IgD-negative memory B cell (primary cell): ENCODE results near the gene IPO13. TPM values are rescaled to one million over a fixed set of nuclear protein-coding genes. Genes with fewer than 3 reads are reported as not detected.

ENCODE experiments used
- H3K27ac Mint-ChIP-seq, 3 donors: one replicate each; pipeline ENCODE4 v1.8.0; 2020 to 2022; ENCODE audit warnings: mild to moderate bottlenecking in 3 of 3, mixed read lengths in 3 of 3, moderate library complexity in 1 of 3
- H3K27me3 Mint-ChIP-seq: one replicate; pipeline ENCODE4 v1.8.0; 2021; ENCODE audit warnings: mixed read lengths
- H3K36me3 Mint-ChIP-seq: one replicate; pipeline ENCODE4 v1.8.0; 2020; ENCODE audit warnings: mild to moderate bottlenecking, mixed read lengths
- H3K4me1 Mint-ChIP-seq, 3 donors: one replicate each; pipeline ENCODE4 v1.8.0; 2020 to 2022; ENCODE audit warnings: mixed read lengths in 3 of 3, mild to moderate bottlenecking in 1 of 3
- H3K4me3 Mint-ChIP-seq, 4 donors: one replicate each; pipeline ENCODE4 v1.8.0; 2020 to 2022; ENCODE audit warnings: mild to moderate bottlenecking in 4 of 4, mixed read lengths in 4 of 4, moderate library complexity in 3 of 4
- H3K9me3 Mint-ChIP-seq, 3 donors: one replicate each; pipeline ENCODE4 v1.8.0; 2020 to 2021; ENCODE audit warnings: mixed read lengths in 3 of 3, mild to moderate bottlenecking in 1 of 3
- polyA plus RNA-seq: library from polyadenylated mRNA; unstranded; fragments of 300-500 nt; fragmentation: Illumina TruSeq; gene quantifications from one replicate; pipeline ENCODE4 v1.2.3, GENCODE V29; 2021

The IPO13 gene
- polyA plus RNA-seq, 1 donor from 2014 or later: 14.9 TPM

DNA sequence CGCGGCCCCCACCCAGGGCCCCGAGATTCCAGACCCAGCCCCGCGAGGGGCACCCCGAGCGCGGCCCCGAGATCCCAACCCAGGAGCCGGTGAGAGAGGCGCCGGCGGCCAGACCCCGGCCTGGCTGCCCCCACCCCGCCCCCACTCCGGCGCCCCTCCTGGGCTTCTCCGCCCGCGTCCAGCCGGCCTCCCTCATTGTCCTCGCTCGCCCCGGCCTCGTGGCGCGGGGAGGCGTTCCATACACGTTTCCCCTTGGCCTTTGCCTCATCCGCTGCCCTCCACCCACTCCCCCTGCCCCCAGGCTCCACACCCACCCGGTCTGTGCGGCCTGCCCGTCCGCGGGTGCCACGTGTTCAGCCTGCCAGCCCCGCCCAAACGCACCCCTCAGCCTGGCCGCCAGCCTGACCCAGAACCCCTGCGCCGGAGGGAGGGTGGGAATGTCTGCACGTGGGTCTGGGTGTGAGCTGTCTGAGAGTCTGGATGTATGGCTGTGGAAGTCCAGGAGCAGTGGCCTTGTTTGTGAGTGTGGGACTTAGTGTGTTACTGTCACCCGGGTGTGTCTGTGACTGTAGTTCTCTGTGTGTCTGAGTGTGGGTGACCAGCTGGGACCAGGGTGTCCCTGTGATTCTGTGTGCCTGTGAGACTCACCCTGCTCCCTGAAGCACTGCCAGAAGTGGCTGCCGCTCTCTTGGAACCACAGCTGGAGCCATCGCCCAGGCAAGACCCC is 32.9 kb downstream of the IPO13 start:
- peaks cover 14 to 37% (median 24%) of the 10 kb centered on the region in 3 donors for H3K4me1 Mint-ChIP-seq
- peak overlapping the region in 2 of 3 donors; percentile 36 to 49 for H3K27ac Mint-ChIP-seq
- H3K36me3 Mint-ChIP-seq: peaks cover 9% of the 10 kb centered on the region
- no peaks in the 10 kb centered on the region for H3K9me3 Mint-ChIP-seq
- H3K4me3 Mint-ChIP-seq: peak overlapping the region; percentile 34 to 97 (median 88)
- peaks cover 3% of the 10 kb centered on the region for H3K27me3 Mint-ChIP-seq

DNA sequence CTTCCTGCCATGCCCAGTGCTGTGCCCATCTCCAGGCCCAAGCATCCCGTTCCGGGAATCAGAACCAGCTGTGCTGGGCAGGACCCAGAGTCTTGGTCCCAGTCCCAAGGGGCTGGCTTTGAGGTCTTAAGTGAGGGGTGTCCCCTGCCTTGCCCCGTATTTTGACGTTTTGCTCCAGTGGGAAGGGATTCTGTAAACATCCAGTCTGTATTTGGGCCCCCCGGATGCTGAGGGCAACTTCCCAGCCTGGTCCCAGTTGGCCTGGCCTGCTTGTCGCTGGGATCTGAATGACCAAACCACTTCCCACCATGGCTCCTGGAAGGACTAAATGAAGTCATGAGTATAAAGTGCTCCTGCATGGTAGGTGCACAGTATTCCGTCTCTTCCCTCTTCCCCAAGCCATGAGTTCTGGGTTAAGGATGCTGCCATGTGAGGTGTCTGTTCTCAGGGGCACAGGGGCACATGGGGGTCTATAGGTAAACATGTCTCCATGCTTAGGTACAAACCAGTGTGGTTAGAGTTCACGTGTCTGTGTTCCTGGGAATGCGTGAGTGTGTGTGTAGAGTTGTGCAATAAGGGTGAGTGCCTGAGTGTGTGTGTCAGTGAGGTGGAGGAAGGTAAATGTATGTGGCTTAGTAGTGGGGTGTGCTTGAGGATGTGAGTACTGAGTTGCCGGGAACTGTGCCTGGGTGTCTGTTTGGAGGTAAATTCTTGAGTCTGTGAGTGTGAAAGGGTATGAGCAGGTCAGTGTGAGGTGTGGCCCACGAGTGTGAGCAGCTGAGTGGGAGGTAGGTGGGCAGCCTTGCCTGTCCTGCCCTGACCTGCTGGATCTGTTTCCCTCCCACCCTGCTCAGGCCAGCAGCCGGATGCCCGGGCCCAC is 33.7 kb downstream of the IPO13 start:
- H3K4me1 Mint-ChIP-seq: peaks cover 14 to 37% (median 24%) of the 10 kb centered on the region in 3 donors
- peak overlapping the region in 2 of 3 donors; percentile 36 to 49 for H3K27ac Mint-ChIP-seq
- H3K4me3 Mint-ChIP-seq: peak overlapping the region; percentile 34 to 97 (median 88)
- H3K9me3 Mint-ChIP-seq: no peaks in the 10 kb centered on the region
- peaks cover 3% of the 10 kb centered on the region for H3K27me3 Mint-ChIP-seq
- peaks cover 9% of the 10 kb centered on the region for H3K36me3 Mint-ChIP-seq

DNA sequence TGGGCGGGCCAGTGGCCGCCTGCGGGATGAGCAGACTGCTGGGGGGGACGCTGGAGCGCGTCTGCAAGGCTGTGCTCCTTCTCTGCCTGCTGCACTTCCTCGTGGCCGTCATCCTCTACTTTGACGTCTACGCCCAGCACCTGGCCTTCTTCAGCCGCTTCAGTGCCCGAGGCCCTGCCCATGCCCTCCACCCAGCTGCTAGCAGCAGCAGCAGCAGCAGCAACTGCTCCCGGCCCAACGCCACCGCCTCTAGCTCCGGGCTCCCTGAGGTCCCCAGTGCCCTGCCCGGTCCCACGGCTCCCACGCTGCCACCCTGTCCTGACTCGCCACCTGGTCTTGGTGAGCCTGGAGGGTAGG is 34.4 kb downstream of the IPO13 start:
- H3K27ac Mint-ChIP-seq: no peak overlapping the region
- peaks cover 3% of the 10 kb centered on the region for H3K27me3 Mint-ChIP-seq
- peaks cover 9% of the 10 kb centered on the region for H3K36me3 Mint-ChIP-seq
- H3K4me1 Mint-ChIP-seq: peaks cover 14 to 34% (median 20%) of the 10 kb centered on the region in 3 donors
- H3K9me3 Mint-ChIP-seq: no peaks in the 10 kb centered on the region
- peak overlapping the region in 2 of 4 donors; percentile 16 to 34 for H3K4me3 Mint-ChIP-seq

DNA sequence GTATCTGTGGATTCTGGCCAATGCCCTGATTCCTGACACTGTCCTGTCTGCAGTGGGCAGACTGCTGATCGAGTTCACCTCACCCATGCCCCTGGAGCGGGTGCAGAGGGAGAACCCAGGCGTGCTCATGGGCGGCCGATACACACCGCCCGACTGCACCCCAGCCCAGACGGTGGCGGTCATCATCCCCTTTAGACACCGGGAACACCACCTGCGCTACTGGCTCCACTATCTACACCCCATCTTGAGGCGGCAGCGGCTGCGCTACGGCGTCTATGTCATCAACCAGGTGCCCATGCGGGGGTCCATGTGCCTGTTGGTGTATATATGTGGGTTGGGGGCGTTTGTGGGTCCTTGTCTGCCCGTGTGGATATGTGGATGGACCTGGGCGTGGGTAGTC is 34.9 kb downstream of the IPO13 start:
- Mint-ChIP-seq H3K27ac (no peak overlapping the region), H3K9me3 (no peaks in the 10 kb centered on the region), H3K36me3 (peaks cover 9% of the 10 kb centered on the region), H3K27me3 (peaks cover 3% of the 10 kb centered on the region), H3K4me3 (peak overlapping the region in 2 of 4 donors; percentile 25 to 34), H3K4me1 (peaks cover 14 to 29% (median 20%) of the 10 kb centered on the region in 3 donors)

DNA sequence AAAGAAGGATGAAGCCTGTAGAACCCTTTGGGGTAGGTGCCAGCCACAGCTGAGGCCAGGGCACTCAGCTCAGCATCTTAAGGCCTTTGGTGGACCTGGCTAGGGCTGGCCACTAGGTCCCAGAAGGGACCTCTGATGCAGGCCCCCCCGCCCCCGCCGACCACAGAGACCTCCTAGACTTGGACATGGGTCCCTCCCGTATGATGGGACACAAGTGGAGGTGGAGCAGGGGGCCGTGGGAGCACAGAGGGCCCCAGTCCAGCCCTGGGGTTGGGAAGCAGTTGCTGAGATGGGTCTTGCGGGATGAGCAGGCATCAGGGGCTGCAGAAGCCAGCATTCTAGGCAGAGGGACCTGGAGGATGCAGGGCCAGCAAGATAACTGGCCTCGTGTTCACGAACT is 35.5 kb downstream of the IPO13 start:
- H3K27ac Mint-ChIP-seq: no peak overlapping the region
- H3K4me3 Mint-ChIP-seq: peak overlapping the region in 1 of 4 donors; percentile 71
- peaks cover 4% of the 10 kb centered on the region for H3K36me3 Mint-ChIP-seq
- peaks cover 10 to 23% (median 15%) of the 10 kb centered on the region in 3 donors for H3K4me1 Mint-ChIP-seq
- no peaks in the 10 kb centered on the region for H3K9me3 Mint-ChIP-seq
- H3K27me3 Mint-ChIP-seq: peaks cover 3% of the 10 kb centered on the region

DNA sequence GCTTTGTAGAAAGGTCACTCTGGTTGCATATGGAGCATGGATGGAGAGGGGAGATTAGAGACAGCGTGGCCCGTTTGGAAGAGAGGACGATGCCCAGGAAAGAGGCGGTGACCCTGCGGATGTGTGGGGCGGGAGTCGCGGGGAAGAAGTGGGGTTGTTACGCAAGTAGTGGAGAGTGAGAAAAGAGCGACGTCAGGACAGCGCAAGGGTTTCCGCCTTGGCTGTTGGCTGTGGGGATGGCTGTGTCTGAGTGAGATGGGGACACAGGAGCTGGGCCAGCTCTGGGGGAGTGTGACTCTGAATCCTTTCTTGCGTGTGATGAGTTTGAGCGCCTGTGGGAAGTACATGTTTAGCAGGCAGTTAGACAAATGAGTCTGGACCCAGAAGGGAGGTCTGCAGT is 36.1 kb downstream of the IPO13 start:
- Mint-ChIP-seq H3K36me3 (peaks cover 4% of the 10 kb centered on the region), H3K4me3 (peak overlapping the region in 1 of 4 donors; percentile 71), H3K27ac (peak overlapping the region in 1 of 3 donors; percentile 32), H3K9me3 (no peaks in the 10 kb centered on the region), H3K4me1 (peaks cover 4 to 18% (median 11%) of the 10 kb centered on the region in 3 donors), H3K27me3 (peaks cover 3% of the 10 kb centered on the region)

DNA sequence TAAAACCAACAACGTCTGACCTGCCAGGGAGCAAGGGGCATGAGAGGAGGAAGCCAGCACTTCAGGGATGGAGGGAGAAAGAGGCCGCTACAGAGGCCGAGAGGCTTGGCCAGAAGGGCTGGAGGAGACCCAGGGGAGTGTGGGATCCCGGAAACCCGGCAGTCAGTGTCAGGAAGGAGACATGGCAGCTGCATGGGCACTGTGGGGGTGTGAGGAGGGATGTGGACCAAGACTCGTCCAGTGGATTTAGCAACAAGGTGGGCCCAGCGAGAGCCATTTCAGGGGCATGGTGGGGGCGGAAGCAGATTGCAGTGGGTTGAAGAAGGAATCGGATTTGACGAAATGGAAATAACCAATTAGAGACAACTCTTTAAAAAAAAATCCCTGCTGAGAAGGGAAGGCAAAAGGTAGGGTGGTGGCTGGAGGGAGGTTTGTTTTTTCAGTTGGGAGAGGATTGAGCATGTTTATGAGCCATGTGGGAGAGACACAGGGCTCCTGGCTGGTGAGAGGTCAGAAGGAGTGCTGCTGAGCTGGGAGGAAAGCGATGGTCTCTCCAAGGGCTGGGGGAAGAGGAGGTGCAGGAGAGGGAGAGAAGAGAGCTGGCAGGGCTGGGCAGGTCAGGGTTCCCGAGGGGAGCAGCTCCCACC is 36.6 kb downstream of the IPO13 start:
- Mint-ChIP-seq H3K27me3 (peaks cover 3% of the 10 kb centered on the region), H3K27ac (peak overlapping the region in 1 of 3 donors; percentile 32), H3K4me1 (peaks cover 0 to 14% (median 8%) of the 10 kb centered on the region in 3 donors), H3K36me3 (peaks cover 4% of the 10 kb centered on the region), H3K9me3 (no peaks in the 10 kb centered on the region), H3K4me3 (peak overlapping the region in 1 of 4 donors; percentile 71)

DNA sequence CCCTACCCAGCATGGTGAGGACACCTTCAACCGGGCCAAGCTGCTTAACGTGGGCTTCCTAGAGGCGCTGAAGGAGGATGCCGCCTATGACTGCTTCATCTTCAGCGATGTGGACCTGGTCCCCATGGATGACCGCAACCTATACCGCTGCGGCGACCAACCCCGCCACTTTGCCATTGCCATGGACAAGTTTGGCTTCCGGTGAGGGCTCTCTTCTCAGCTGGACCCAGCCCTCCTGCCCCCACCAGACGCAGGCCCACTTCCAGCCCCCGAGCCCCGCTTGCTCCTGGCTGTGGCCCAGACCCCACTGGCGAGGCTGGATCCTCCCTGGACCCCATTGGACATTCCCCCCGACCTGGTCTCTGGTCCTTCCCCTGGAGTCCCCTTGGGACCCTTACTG is 38.1 kb downstream of the IPO13 start:
- H3K36me3 Mint-ChIP-seq: peaks cover 3% of the 10 kb centered on the region
- no peak overlapping the region for H3K27ac Mint-ChIP-seq
- H3K4me1 Mint-ChIP-seq: peaks cover 0 to 8% (median 4%) of the 10 kb centered on the region in 3 donors
- H3K4me3 Mint-ChIP-seq: no peak overlapping the region
- H3K27me3 Mint-ChIP-seq: peaks cover 3% of the 10 kb centered on the region
- H3K9me3 Mint-ChIP-seq: no peaks in the 10 kb centered on the region

DNA sequence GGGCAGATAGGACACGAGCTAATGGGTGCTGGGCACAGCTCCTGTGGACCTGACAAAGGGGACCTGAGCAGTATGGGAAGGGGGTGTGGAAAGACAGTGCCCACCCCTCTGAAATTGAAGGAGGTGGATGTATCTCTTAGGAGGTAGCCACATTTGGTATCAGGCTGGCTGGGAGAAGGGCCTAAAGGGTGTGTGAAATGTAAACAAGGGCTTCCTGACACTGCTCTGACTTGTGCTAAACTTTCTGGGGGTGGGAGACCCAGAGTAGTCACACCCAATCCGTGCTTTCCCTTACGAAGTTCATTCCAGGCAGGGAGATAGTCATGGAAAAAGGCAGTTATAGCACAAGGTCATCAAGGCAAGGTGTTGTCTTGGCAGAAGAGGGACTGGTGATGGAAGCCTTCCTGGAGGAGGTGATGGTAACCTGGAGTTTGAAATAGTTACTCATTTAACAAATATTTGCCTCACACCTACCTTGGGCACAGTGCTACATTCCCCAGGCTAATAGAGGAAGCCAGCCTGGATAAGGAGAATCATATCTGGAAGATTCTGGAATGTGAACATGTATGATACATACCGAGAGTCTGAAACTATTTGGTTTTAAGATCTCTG is 39.3 kb downstream of the IPO13 start:
- Mint-ChIP-seq H3K27me3 (no peaks in the 10 kb centered on the region), H3K27ac (no peak overlapping the region), H3K4me1 (peaks cover 2 to 3% (median 3%) of the 10 kb centered on the region in 3 donors), H3K4me3 (no peak overlapping the region), H3K36me3 (peaks cover 2% of the 10 kb centered on the region), H3K9me3 (no peaks in the 10 kb centered on the region)

DNA sequence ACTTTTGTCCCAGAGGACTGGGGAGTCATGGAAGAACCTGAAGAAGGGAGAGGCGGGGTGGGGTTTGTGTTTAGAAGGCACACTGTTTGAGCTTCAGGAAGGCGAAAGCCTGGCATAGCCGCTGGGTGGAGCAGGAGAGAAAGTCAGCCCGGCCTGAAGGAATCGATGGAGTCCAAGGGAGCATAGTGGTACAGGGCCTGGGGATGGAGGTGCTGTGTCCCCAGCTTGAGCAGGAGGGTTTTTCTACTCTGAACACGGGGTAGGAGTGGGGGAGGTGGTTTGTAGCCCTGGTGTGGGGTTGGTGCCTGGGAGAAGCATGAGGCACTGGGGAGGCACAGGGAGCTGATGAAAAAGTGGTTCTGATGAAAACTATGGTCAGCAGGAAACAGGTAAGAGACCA is 40.0 kb downstream of the IPO13 start:
- Mint-ChIP-seq H3K4me1 (peaks cover 3 to 7% (median 5%) of the 10 kb centered on the region in 3 donors), H3K36me3 (peaks cover 2% of the 10 kb centered on the region), H3K27ac (no peak overlapping the region), H3K4me3 (peak overlapping the region in 2 of 4 donors; percentile 44 to 50), H3K9me3 (no peaks in the 10 kb centered on the region), H3K27me3 (no peaks in the 10 kb centered on the region)

DNA sequence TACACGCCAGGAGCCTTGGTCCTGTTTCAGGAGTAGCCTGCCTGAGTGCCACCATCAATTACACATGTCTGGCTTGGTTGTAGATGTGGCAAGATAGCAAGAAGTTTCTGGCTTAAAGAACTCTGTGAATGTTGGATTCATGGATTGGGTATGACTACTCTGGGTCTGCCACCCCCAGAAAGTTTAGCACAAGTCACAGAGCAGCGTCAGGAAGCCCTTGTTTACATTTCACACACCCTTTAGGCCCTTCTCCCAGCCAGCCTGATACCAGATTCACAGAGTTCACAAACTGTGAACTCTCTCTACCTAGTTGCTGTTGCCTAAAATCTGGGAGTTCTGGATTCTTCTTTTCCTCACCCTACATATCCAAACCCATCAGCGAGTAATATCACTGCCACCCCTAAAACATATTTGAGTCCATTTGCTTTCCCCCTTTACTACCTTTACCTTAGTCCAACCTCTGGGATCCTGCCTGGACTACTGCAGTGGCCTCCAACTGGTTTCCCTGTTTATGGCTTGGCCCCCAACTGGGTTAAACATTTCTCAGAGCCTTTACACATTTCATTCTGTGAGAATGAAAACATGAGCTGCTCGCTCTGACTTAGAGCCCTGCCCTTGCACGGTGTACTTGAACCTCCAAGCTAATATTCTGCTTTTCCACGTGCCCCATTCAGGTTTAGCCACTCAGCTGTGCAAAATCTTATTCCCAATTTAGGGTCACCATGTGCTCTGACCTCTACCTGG is 40.6 kb downstream of the IPO13 start:
- Mint-ChIP-seq H3K36me3 (peaks cover 2% of the 10 kb centered on the region), H3K4me1 (peaks cover 3 to 7% (median 6%) of the 10 kb centered on the region in 3 donors), H3K4me3 (peak overlapping the region in 1 of 4 donors; percentile 50), H3K27ac (no peak overlapping the region), H3K27me3 (no peaks in the 10 kb centered on the region), H3K9me3 (no peaks in the 10 kb centered on the region)

DNA sequence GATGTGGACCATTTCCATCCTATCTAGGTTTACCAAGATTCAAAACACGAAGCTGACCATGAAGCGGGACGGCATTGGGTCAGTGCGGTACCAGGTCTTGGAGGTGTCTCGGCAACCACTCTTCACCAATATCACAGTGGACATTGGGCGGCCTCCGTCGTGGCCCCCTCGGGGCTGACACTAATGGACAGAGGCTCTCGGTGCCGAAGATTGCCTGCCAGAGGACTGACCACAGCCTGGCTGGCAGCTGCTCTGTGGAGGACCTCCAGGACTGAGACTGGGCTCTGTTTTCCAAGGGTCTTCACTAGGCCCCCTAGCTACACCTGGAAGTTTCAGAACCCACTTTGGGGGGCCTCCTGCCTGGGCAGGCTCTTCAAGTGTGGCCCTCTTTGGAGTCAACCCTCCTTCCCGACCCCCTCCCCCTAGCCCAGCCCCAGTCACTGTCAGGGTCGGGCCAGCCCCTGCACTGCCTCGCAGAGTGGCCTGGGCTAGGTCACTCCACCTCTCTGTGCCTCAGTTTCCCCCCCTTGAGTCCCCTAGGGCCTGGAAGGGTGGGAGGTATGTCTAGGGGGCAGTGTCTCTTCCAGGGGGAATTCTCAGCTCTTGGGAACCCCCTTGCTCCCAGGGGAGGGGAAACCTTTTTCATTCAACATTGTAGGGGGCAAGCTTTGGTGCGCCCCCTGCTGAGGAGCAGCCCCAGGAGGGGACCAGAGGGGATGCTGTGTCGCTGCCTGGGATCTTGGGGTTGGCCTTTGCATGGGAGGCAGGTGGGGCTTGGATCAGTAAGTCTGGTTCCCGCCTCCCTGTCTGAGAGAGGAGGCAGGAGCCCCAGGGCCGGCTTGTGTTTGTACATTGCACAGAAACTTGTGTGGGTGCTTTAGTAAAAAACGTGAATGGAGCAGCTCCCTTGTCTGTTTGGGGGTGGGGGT is 43.8 kb downstream of the IPO13 start:
- Mint-ChIP-seq H3K27me3 (no peaks in the 10 kb centered on the region), H3K27ac (peak overlapping the region; percentile 67 to 72 (median 67)), H3K4me1 (peaks cover 19 to 22% (median 20%) of the 10 kb centered on the region in 3 donors), H3K4me3 (peak overlapping the region; percentile 89 to 99 (median 96)), H3K9me3 (no peaks in the 10 kb centered on the region), H3K36me3 (peaks cover 3% of the 10 kb centered on the region)

DNA sequence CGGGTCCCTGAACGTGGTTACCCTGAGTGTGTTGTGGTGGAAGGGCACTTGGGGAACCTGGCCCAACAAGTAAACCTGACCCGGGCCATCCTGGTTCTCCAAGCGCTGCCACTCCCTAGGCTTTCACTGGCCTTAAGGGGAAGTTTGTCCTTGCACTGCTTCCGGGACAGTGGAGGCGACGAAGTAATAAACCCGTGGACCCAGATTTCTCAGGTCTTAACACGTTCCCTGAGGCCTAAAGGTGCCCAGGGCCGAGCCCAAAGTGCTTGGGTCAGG is 44.4 kb downstream of the IPO13 start:
- Mint-ChIP-seq H3K4me1 (peaks cover 19 to 22% (median 20%) of the 10 kb centered on the region in 3 donors), H3K27ac (peak overlapping the region; percentile 67 to 78 (median 72)), H3K27me3 (no peaks in the 10 kb centered on the region), H3K4me3 (peak overlapping the region; percentile 89 to 99 (median 96)), H3K36me3 (peaks cover 3% of the 10 kb centered on the region), H3K9me3 (no peaks in the 10 kb centered on the region)
